ENCODE results near the gene SLC35A2.

SLC35A2 gene

GRCh38 chrX:48918301-48918642 lies 6.8 kb upstream of the SLC35A2 start:
- H3K36me3 ChIP-seq (ENCODE audit: insufficient read depth, insufficient read length, low read length) = peaks cover 46% of the 10 kb centered on the region
- TF ChIP-seq SUZ12 (IDR thresholded peaks at IDR 0.05; ENCODE audit: extremely low read depth, insufficient read depth, insufficient read length) = no peak
- TF ChIP-seq ZNF274 (IDR thresholded peaks at IDR 0.05; ENCODE audit: low read depth, low read length) = no peak
- TF ChIP-seq YY1 (IDR thresholded peaks at IDR 0.05; ENCODE audit: insufficient read depth, insufficient read length) = no peak
- H3K9me3 ChIP-seq (ENCODE audit: insufficient read depth, low read length) = no peaks in the 10 kb centered on the region
- H3K4me3 ChIP-seq (ENCODE audit: insufficient read length, low read depth) = peak overlapping the region; percentile 96
- no peaks in the 10 kb centered on the region for H3K27me3 ChIP-seq (ENCODE audit: insufficient read depth, insufficient read length)
- H3K4me1 ChIP-seq (ENCODE audit: insufficient read depth, insufficient read length) = peaks cover 5% of the 10 kb centered on the region
- no peak for DNase-seq (ENCODE audit: low read depth, low spot score)
- peak overlapping the region; percentile 96 for H3K9ac ChIP-seq (ENCODE audit: insufficient read length, low read depth)

DNA sequence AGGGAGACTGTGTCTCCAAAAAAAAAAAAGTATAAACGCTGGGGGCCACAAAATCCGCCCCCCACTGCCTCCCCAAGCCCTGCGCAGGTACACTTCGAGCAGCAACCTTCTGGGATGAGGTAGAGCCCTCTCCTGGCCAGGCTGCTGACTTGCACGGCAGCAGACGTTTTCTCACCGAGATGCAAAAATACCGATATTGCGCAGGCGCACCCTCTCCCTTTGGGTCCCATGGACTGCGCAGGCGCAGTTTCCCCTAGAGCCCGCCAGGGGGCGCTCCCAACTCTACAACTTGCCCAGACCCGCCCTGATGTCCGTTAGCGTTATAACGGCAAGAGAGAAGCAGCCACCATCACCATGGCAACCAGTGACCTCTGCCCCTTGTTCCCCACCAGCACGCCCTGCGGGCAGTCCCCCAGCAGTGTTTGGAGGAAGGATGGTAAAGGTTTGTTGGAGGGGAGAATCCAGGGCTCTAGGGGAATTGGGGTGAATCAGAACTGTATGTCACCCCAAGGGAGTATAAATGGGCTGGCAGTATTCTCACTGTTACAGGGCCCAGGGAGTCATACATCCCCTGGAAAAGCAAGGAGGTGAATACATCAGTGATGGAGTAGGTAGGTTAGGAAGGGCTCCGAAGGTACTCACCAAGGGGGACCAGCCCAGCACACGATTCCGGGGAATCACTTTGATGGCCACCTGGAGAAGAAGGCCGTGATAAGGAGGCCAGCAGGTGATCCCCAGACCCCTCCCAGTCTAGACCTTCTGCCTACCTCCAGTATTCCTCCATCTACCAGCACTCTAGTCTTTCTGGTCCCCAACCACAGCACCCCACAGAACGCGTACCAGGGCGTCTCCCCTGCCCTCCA lies 5.9 kb upstream of the SLC35A2 start:
- Histone ChIP-seq H3K36me3 (ENCODE audit: insufficient read depth, insufficient read length, low read length) (peaks cover 43% of the 10 kb centered on the region), H3K4me1 (ENCODE audit: insufficient read depth, insufficient read length) (peaks cover 7% of the 10 kb centered on the region), H3K4me3 (ENCODE audit: insufficient read length, low read depth) (peak overlapping the region; percentile 96), H3K27me3 (ENCODE audit: insufficient read depth, insufficient read length) (no peaks in the 10 kb centered on the region), H3K9me3 (ENCODE audit: insufficient read depth, low read length) (no peaks in the 10 kb centered on the region), H3K9ac (ENCODE audit: insufficient read length, low read depth) (peak overlapping the region; percentile 96)
- no peak for DNase-seq (ENCODE audit: low read depth, low spot score)
- TF ChIP-seq YY1 (IDR thresholded peaks at IDR 0.05; ENCODE audit: insufficient read depth, insufficient read length) (no peak), SUZ12 (IDR thresholded peaks at IDR 0.05; ENCODE audit: extremely low read depth, insufficient read depth, insufficient read length) (no peak), ZNF274 (IDR thresholded peaks at IDR 0.05; ENCODE audit: low read depth, low read length) (no peak)

DNA sequence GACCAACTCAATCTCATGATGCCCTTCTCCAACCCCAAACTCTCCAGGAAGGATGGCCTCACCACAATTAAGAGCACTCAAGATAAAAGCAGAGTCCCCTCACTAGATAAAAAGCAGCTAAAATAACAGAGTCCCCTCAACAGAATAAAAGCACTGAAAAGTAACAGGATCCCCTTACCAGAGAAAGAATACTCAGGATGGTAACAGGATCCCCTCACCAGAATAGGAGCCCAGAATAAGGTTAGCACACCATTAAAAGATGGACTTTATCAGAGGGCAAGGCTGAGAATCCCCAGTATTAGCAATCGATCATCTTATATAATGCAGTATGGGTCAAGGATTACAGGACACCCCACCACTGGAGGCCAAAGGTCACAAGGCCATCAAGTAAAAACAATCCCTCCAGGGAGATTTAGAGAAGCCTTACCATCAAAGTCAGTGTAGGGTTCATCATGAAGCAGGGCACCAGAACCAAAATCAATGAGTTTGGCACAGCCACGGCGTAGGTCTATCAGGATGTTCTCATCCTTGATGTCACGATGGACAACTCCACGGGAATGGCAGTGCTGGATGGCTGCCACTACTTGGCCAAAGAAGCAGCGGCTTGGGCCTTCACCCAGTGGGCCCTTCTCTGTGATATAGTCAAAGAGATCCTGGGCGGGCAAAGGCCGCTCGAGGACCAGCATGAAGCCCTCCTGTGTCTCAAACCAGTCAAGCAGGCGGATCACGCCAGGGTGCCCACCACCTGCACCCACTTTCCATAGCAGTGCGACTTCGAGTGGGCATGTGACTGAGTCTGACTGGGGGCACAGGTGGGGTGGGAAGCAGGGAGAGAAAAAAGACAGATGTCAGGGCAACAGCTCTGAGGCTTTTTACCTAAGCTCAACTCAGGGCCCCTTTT lies 3.4 kb upstream of the SLC35A2 start:
- Histone ChIP-seq H3K9ac (ENCODE audit: insufficient read length, low read depth) (peak overlapping the region; percentile 45), H3K36me3 (ENCODE audit: insufficient read depth, insufficient read length, low read length) (peaks cover 42% of the 10 kb centered on the region), H3K4me3 (ENCODE audit: insufficient read length, low read depth) (no peak overlapping the region), H3K9me3 (ENCODE audit: insufficient read depth, low read length) (no peaks in the 10 kb centered on the region), H3K27me3 (ENCODE audit: insufficient read depth, insufficient read length) (no peaks in the 10 kb centered on the region), H3K4me1 (ENCODE audit: insufficient read depth, insufficient read length) (peaks cover 2% of the 10 kb centered on the region)
- TF ChIP-seq YY1 (IDR thresholded peaks at IDR 0.05; ENCODE audit: insufficient read depth, insufficient read length) (no peak), ZNF274 (IDR thresholded peaks at IDR 0.05; ENCODE audit: low read depth, low read length) (no peak), SUZ12 (IDR thresholded peaks at IDR 0.05; ENCODE audit: extremely low read depth, insufficient read depth, insufficient read length) (no peak)
- DNase-seq (ENCODE audit: low read depth, low spot score) = no peak

DNA sequence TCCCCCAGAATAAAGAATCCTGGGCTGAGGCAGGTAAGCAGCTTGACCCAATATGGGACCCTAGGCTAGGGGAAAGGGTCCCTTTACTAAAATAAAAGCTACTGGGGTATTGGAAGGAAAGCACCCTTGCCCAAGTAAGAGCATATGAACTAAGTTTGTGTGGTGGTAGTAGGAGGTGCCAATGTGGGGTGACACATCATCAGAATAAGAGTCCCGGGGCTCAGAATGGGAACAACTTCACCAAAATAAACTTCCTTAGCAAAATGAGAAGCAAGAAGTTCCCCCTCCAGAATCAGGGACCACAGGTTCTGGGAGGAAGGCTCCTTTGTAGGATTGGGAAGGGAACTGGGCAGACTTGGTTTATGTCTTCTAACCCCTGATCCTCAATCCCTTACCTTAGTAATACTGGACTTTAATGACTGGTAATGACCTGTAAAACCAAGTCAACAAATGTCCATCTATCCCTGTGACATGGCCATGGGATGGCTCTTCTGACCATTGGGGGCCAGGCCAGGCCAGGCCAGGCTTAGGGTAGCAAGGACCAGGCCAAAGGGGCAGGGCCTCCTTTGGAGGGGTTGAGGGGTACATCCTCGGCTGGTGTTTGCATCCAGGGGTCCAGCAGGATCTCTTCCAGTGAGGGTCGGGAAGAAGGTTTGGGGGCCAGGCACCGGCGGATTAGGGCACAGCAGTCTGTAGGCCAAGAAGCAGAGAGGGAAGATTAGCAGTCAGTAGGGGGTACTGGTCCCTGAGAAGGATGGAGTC lies 2.3 kb upstream of the SLC35A2 start:
- no peak overlapping the region for H3K9ac ChIP-seq (ENCODE audit: insufficient read length, low read depth)
- TF ChIP-seq ZNF274 (IDR thresholded peaks at IDR 0.05; ENCODE audit: low read depth, low read length) = no peak
- TF ChIP-seq YY1 (IDR thresholded peaks at IDR 0.05; ENCODE audit: insufficient read depth, insufficient read length) = no peak
- TF ChIP-seq SUZ12 (IDR thresholded peaks at IDR 0.05; ENCODE audit: extremely low read depth, insufficient read depth, insufficient read length) = no peak
- H3K9me3 ChIP-seq (ENCODE audit: insufficient read depth, low read length) = no peaks in the 10 kb centered on the region
- H3K4me3 ChIP-seq (ENCODE audit: insufficient read length, low read depth) = no peak overlapping the region
- no peaks in the 10 kb centered on the region for H3K27me3 ChIP-seq (ENCODE audit: insufficient read depth, insufficient read length)
- DNase-seq (ENCODE audit: low read depth, low spot score) = no peak
- peaks cover 48% of the 10 kb centered on the region for H3K36me3 ChIP-seq (ENCODE audit: insufficient read depth, insufficient read length, low read length)
- H3K4me1 ChIP-seq (ENCODE audit: insufficient read depth, insufficient read length) = peaks cover 5% of the 10 kb centered on the region

GRCh38 chrX:48910926-48911411 lies 477 bp downstream of the SLC35A2 start:
- TF ChIP-seq ZNF274 (IDR thresholded peaks at IDR 0.05; ENCODE audit: low read depth, low read length) (no peak), SUZ12 (IDR thresholded peaks at IDR 0.05; ENCODE audit: extremely low read depth, insufficient read depth, insufficient read length) (no peak), YY1 (IDR thresholded peaks at IDR 0.05; ENCODE audit: insufficient read depth, insufficient read length) (no peak)
- no peak for DNase-seq (ENCODE audit: low read depth, low spot score)
- peak overlapping the region; percentile 96 for H3K9ac ChIP-seq (ENCODE audit: insufficient read length, low read depth)
- peaks cover 5% of the 10 kb centered on the region for H3K4me1 ChIP-seq (ENCODE audit: insufficient read depth, insufficient read length)
- H3K4me3 ChIP-seq (ENCODE audit: insufficient read length, low read depth) = peak overlapping the region; percentile 95
- H3K27me3 ChIP-seq (ENCODE audit: insufficient read depth, insufficient read length) = no peaks in the 10 kb centered on the region
- H3K9me3 ChIP-seq (ENCODE audit: insufficient read depth, low read length) = no peaks in the 10 kb centered on the region
- H3K36me3 ChIP-seq (ENCODE audit: insufficient read depth, insufficient read length, low read length) = peaks cover 61% of the 10 kb centered on the region

GRCh38 chrX:48909703-48910294 lies 1.6 kb downstream of the SLC35A2 start:
- Histone ChIP-seq H3K9ac (ENCODE audit: insufficient read length, low read depth) (peak overlapping the region; percentile 50), H3K4me1 (ENCODE audit: insufficient read depth, insufficient read length) (peaks cover 5% of the 10 kb centered on the region), H3K36me3 (ENCODE audit: insufficient read depth, insufficient read length, low read length) (peaks cover 62% of the 10 kb centered on the region), H3K4me3 (ENCODE audit: insufficient read length, low read depth) (peak overlapping the region; percentile 95), H3K27me3 (ENCODE audit: insufficient read depth, insufficient read length) (no peaks in the 10 kb centered on the region), H3K9me3 (ENCODE audit: insufficient read depth, low read length) (no peaks in the 10 kb centered on the region)
- TF ChIP-seq SUZ12 (IDR thresholded peaks at IDR 0.05; ENCODE audit: extremely low read depth, insufficient read depth, insufficient read length) (no peak), ZNF274 (IDR thresholded peaks at IDR 0.05; ENCODE audit: low read depth, low read length) (no peak), YY1 (IDR thresholded peaks at IDR 0.05; ENCODE audit: insufficient read depth, insufficient read length) (no peak)
- no peak for DNase-seq (ENCODE audit: low read depth, low spot score)

Data from NT2/D1 (cell line).